ENCODE data around the gene PRAMEF2. TPM values are rescaled to one million over a fixed set of nuclear protein-coding genes. Genes with fewer than 3 reads are reported as not detected.
"Not testable (repeated sequence)": the region's sequence is repeated elsewhere in the genome, so short reads cannot be mapped to it uniquely, and the experiment has no call there.

The PRAMEF2 gene, protein sequence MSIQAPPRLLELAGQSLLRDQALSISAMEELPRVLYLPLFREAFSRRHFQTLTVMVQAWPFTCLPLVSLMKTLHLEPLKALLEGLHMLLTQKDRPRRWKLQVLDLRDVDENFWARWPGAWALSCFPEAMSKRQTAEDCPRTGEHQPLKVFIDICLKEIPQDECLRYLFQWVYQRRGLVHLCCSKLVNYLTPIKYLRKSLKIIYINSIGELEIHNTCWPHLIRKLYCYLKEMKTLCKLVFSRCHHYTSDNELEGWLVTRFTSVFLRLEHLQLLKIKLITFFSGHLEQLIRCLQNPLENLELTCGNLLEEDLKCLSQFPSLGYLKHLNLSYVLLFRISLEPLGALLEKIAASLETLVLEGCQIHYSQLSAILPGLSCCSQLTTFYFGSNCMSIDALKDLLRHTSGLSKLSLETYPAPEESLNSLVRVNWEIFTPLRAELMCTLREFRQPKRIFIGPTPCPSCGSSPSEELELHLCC
- not detected for polyA plus RNA-seq

DNA sequence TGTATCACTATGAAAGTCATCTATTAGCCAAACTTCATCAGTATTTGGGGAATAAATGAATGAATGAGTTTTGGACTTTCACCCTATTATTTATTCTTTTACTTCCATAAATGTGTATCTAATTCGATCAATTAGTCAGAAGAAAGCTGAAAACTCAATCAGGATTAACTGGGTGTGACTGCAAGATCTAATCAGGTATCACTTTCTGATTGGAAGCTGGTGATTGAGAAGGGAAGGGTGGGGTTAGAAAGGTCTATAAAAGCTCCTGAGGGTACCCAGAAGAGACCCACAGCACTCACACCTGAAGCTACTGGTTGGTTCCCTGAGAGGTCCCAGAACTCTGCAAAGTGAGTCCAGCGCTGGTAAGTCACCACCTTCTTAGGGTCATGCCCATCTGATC is at the start of gene PRAMEF2:
TSS of gene PRAMEF2 (plus strand) at position 301 of the 400 bp plus-strand sequence. CDS start 1,924 bp downstream, outside the sequence.
- H3K27me3 ChIP-seq (ENCODE audit: control insufficient read depth in 1 of 2, insufficient read depth in 2 of 2, low read length in 2 of 2); H3K4me1 ChIP-seq (ENCODE audit: control insufficient read depth in 2 of 2, insufficient read depth in 2 of 2, low read length in 1 of 2); H3K9me3 ChIP-seq (ENCODE audit: control insufficient read depth in 2 of 2, insufficient read depth in 1 of 2, low read depth in 1 of 2, low read length in 1 of 2); H3K27ac ChIP-seq (ENCODE audit: low read depth in 2 of 2, low read length in 1 of 2); H3K36me3 ChIP-seq (ENCODE audit: control insufficient read depth in 2 of 2, insufficient read depth in 2 of 2, low read length in 1 of 2); H3K4me3 ChIP-seq (ENCODE audit: low read depth in 1 of 2, low read length in 2 of 2): not testable (repeated sequence)
- 46 to 66% methylated on average over 2 of the region's 2 CpGs for WGBS, 2 donors

GRCh38 chr1:12809933-12810332 is 47.0 kb upstream of the PRAMEF2 start:
- Histone ChIP-seq H3K9me3 (ENCODE audit: control insufficient read depth in 2 of 2, insufficient read depth in 1 of 2, low read depth in 1 of 2, low read length in 1 of 2) (peaks cover 0 to 4% of the 10 kb centered on the region in 2 donors), H3K4me1 (ENCODE audit: control insufficient read depth in 2 of 2, insufficient read depth in 2 of 2, low read length in 1 of 2) (no peaks in the 10 kb centered on the region), H3K27ac (ENCODE audit: low read depth in 2 of 2, low read length in 1 of 2) (no peak overlapping the region), H3K4me3 (ENCODE audit: low read depth in 1 of 2, low read length in 2 of 2) (no peak overlapping the region), H3K27me3 (ENCODE audit: control insufficient read depth in 1 of 2, insufficient read depth in 2 of 2, low read length in 2 of 2) (no peaks in the 10 kb centered on the region), H3K36me3 (ENCODE audit: control insufficient read depth in 2 of 2, insufficient read depth in 2 of 2, low read length in 1 of 2) (no peaks in the 10 kb centered on the region)
- WGBS, 2 donors, result 85 to 92% methylated on average over 1 of the region's 1 CpG

GRCh38 chr1:12810691-12811408 is 46.0 kb upstream of the PRAMEF2 start:
- no peaks in the 10 kb centered on the region for H3K27me3 ChIP-seq (ENCODE audit: control insufficient read depth in 1 of 2, insufficient read depth in 2 of 2, low read length in 2 of 2)
- no peaks in the 10 kb centered on the region for H3K4me1 ChIP-seq (ENCODE audit: control insufficient read depth in 2 of 2, insufficient read depth in 2 of 2, low read length in 1 of 2)
- no peaks in the 10 kb centered on the region for H3K36me3 ChIP-seq (ENCODE audit: control insufficient read depth in 2 of 2, insufficient read depth in 2 of 2, low read length in 1 of 2)
- 62 to 71% methylated on average over 5 of the region's 5 CpGs for WGBS, 2 donors
- H3K9me3 ChIP-seq (ENCODE audit: control insufficient read depth in 2 of 2, insufficient read depth in 1 of 2, low read depth in 1 of 2, low read length in 1 of 2), result peaks cover 0 to 4% of the 10 kb centered on the region in 2 donors
- no peak overlapping the region for H3K27ac ChIP-seq (ENCODE audit: low read depth in 2 of 2, low read length in 1 of 2)
- no peak overlapping the region for H3K4me3 ChIP-seq (ENCODE audit: low read depth in 1 of 2, low read length in 2 of 2)

GRCh38 chr1:12811409-12811784 is 45.5 kb upstream of the PRAMEF2 start:
- no peaks in the 10 kb centered on the region for H3K27me3 ChIP-seq (ENCODE audit: control insufficient read depth in 1 of 2, insufficient read depth in 2 of 2, low read length in 2 of 2)
- H3K4me1 ChIP-seq (ENCODE audit: control insufficient read depth in 2 of 2, insufficient read depth in 2 of 2, low read length in 1 of 2), result no peaks in the 10 kb centered on the region
- no peak overlapping the region for H3K4me3 ChIP-seq (ENCODE audit: low read depth in 1 of 2, low read length in 2 of 2)
- H3K27ac ChIP-seq (ENCODE audit: low read depth in 2 of 2, low read length in 1 of 2), result no peak overlapping the region
- no peaks in the 10 kb centered on the region for H3K36me3 ChIP-seq (ENCODE audit: control insufficient read depth in 2 of 2, insufficient read depth in 2 of 2, low read length in 1 of 2)
- 48% methylated on average over 2 of the region's 2 CpGs for WGBS, 2 donors
- H3K9me3 ChIP-seq (ENCODE audit: control insufficient read depth in 2 of 2, insufficient read depth in 1 of 2, low read depth in 1 of 2, low read length in 1 of 2), result peaks cover 0 to 3% of the 10 kb centered on the region in 2 donors

DNA sequence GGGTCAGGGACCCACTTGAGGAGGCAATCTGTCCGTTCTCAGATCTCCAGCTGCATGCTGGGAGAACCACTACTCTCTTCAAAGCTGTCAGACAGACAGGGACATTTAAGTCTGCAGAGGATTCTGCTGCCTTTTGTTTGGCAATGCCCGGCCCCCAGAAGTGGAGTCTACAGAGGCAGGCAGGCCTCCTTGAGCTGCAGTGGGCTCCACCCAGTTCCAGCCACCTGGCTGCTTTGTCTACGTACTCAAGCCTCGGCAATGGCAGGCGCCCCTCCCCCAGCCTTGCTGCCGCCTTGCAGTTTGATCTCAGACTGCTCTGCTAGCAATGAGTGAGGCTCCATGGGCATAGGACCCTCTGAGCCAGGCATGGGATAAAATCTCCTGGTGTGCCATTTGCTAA is 37.8 kb upstream of the PRAMEF2 start:
- H3K4me3 ChIP-seq (ENCODE audit: low read depth in 1 of 2, low read length in 2 of 2); H3K36me3 ChIP-seq (ENCODE audit: control insufficient read depth in 2 of 2, insufficient read depth in 2 of 2, low read length in 1 of 2); H3K4me1 ChIP-seq (ENCODE audit: control insufficient read depth in 2 of 2, insufficient read depth in 2 of 2, low read length in 1 of 2); H3K9me3 ChIP-seq (ENCODE audit: control insufficient read depth in 2 of 2, insufficient read depth in 1 of 2, low read depth in 1 of 2, low read length in 1 of 2); H3K27me3 ChIP-seq (ENCODE audit: control insufficient read depth in 1 of 2, insufficient read depth in 2 of 2, low read length in 2 of 2); H3K27ac ChIP-seq (ENCODE audit: low read depth in 2 of 2, low read length in 1 of 2): not testable (repeated sequence)
- WGBS, 2 donors, result 63 to 64% methylated on average over 6 of the region's 6 CpGs

GRCh38 chr1:12831310-12831709 is 25.6 kb upstream of the PRAMEF2 start, which contains the start of gene PRAMEF11:
TSS of gene PRAMEF11 (minus strand) at chr1:12831410. CDS start at chr1:12828789, 2,621 bp downstream.
- WGBS, 2 donors, result 62% methylated on average over 3 of the region's 3 CpGs
- not testable (repeated sequence) for H3K4me3 ChIP-seq (ENCODE audit: low read depth in 1 of 2, low read length in 2 of 2); H3K4me1 ChIP-seq (ENCODE audit: control insufficient read depth in 2 of 2, insufficient read depth in 2 of 2, low read length in 1 of 2); H3K27me3 ChIP-seq (ENCODE audit: control insufficient read depth in 1 of 2, insufficient read depth in 2 of 2, low read length in 2 of 2); H3K36me3 ChIP-seq (ENCODE audit: control insufficient read depth in 2 of 2, insufficient read depth in 2 of 2, low read length in 1 of 2); H3K27ac ChIP-seq (ENCODE audit: low read depth in 2 of 2, low read length in 1 of 2); H3K9me3 ChIP-seq (ENCODE audit: control insufficient read depth in 2 of 2, insufficient read depth in 1 of 2, low read depth in 1 of 2, low read length in 1 of 2)

DNA sequence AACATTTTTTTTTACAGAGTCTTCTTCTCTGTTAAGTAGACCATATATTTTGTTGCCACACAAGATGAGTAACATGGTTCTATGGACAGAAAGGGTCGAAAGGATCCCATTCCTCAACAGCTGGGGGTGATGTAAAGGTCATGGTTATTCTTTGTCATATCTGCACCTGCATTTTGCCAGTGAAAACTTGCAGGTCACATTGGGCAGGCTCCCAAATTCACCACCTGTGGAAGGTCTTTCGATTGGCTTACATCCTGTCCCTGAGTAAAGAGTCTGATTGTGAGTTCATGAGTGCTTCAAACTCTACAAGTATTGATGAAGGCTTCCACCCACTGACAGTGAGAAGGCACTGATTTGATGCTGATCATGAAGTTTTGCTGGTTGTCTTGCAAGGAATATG is 23.6 kb upstream of the PRAMEF2 start:
- H3K36me3 ChIP-seq (ENCODE audit: control insufficient read depth in 2 of 2, insufficient read depth in 2 of 2, low read length in 1 of 2); H3K4me1 ChIP-seq (ENCODE audit: control insufficient read depth in 2 of 2, insufficient read depth in 2 of 2, low read length in 1 of 2); H3K27me3 ChIP-seq (ENCODE audit: control insufficient read depth in 1 of 2, insufficient read depth in 2 of 2, low read length in 2 of 2); H3K9me3 ChIP-seq (ENCODE audit: control insufficient read depth in 2 of 2, insufficient read depth in 1 of 2, low read depth in 1 of 2, low read length in 1 of 2); H3K27ac ChIP-seq (ENCODE audit: low read depth in 2 of 2, low read length in 1 of 2); H3K4me3 ChIP-seq (ENCODE audit: low read depth in 1 of 2, low read length in 2 of 2): not testable (repeated sequence)
- 35 to 46% methylated on average over 2 of the region's 2 CpGs for WGBS, 2 donors

GRCh38 chr1:12848620-12849019 is 8.3 kb upstream of the PRAMEF2 start, which contains the start of gene HNRNPCL1:
TSS of gene HNRNPCL1 (minus strand) at chr1:12848720. CDS start at chr1:12848289, 431 bp downstream.
- not testable (repeated sequence) for H3K27ac ChIP-seq (ENCODE audit: low read depth in 2 of 2, low read length in 1 of 2); H3K4me3 ChIP-seq (ENCODE audit: low read depth in 1 of 2, low read length in 2 of 2); H3K4me1 ChIP-seq (ENCODE audit: control insufficient read depth in 2 of 2, insufficient read depth in 2 of 2, low read length in 1 of 2); H3K36me3 ChIP-seq (ENCODE audit: control insufficient read depth in 2 of 2, insufficient read depth in 2 of 2, low read length in 1 of 2); H3K9me3 ChIP-seq (ENCODE audit: control insufficient read depth in 2 of 2, insufficient read depth in 1 of 2, low read depth in 1 of 2, low read length in 1 of 2); H3K27me3 ChIP-seq (ENCODE audit: control insufficient read depth in 1 of 2, insufficient read depth in 2 of 2, low read length in 2 of 2)
- WGBS, 2 donors, result 83 to 91% methylated on average over 7 of the region's 7 CpGs

DNA sequence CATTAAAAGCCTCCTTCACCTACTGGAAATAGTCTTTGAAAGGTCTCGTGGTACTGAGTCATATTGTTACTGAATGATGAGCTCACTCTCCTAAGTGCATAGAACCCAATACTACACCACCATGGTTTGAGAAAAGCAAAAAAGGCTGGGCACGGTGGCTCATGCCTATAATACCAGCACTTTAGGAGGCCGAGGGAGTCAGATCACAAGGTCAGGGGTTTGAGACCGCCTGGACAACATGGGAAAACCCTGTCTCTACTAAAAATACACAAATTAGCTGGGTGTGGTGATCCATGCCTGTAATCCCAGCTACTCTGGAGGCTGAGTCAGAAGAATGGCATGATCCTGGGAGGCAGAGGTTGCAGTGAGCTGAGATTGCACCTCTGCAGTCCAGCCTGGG is 5.1 kb upstream of the PRAMEF2 start:
- no peaks in the 10 kb centered on the region for H3K27me3 ChIP-seq (ENCODE audit: control insufficient read depth in 1 of 2, insufficient read depth in 2 of 2, low read length in 2 of 2)
- H3K9me3 ChIP-seq (ENCODE audit: control insufficient read depth in 2 of 2, insufficient read depth in 1 of 2, low read depth in 1 of 2, low read length in 1 of 2), result peaks cover 2 to 3% of the 10 kb centered on the region in 2 donors
- 58 to 63% methylated on average over 4 of the region's 4 CpGs for WGBS, 2 donors
- H3K4me3 ChIP-seq (ENCODE audit: low read depth in 1 of 2, low read length in 2 of 2), result no peak overlapping the region
- H3K4me1 ChIP-seq (ENCODE audit: control insufficient read depth in 2 of 2, insufficient read depth in 2 of 2, low read length in 1 of 2), result no peaks in the 10 kb centered on the region
- H3K36me3 ChIP-seq (ENCODE audit: control insufficient read depth in 2 of 2, insufficient read depth in 2 of 2, low read length in 1 of 2), result no peaks in the 10 kb centered on the region
- H3K27ac ChIP-seq (ENCODE audit: low read depth in 2 of 2, low read length in 1 of 2), result no peak overlapping the region

All from esophagus (tissue), 2 donors.